GM21717 (cell line): ENCODE data around the gene TAF3.
"Not testable (repeated sequence)": the region's sequence is repeated elsewhere in the genome, so short reads cannot be mapped to it uniquely, and the experiment has no call there.

ENCODE experiments used
- ATAC-seq: cut with Tn5 transposase; IDR thresholded peaks from one replicate; pipeline ENCODE4 v1.9.1; 2021; ENCODE audit warnings: mild to moderate bottlenecking, moderate library complexity; ENCODE audit not compliant: unreplicated experiment

The TAF3 gene

DNA sequence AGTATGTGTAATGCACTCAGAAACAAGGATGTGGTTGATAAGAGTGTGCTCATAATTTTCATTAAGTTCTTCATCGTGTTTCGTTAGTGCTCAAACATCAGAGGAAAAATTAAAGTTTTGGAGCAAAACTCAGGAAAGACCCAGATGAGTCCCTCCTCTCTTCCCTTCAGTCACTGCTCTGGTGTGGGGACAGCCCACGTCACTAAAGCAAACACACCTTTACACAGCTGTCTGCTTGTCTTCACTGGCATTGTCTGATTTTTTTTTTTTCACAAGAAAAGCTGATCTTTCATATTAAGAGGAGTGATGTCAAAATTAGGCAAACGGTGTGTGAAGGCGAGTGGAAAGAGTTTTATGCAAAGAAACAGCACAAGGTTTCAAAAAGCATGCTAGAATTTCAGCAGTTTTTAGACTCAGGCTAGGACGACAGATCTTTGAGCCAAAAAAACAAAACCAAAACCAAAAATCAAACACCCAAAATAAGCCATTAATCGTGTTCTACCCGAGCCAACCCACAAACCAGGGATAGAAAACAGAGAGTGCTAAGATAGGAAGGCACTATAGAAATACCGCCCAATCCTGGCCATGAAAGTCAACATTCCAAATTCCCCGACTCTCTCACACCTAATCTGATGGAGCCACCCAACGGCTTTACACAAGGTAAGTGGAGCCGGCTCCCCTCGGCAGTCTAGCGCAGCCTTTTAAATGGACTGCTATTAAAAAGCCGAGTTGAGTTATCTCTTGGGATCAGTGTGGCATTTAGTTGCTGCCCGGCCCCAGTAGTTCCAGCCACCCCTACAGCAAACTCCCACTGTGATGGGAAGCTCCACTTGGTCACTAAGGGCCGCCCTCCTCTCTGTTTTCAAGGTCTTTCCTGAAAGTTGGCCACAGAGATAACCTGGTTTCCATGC, 208.3 kb downstream of the TAF3 start:
- ATAC-seq, result no peak

DNA sequence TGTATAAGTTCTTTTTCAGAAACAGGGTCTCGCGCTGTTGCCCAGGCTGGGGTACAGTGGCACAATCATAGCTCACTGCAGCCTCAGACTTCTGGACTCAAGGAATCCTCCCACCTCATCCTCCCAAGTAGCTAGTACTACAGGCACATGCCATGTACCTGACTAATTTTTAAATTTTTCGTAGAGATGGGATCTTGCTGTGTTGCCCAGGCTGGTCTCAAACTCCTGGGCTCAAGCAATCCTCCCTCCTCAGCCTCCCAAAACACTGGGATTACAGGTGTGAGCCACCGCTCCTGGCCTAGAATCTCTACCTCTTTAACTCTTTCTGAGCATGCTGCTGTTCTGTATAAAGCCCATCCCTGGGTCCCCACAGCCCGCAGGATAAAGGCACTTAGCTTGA, 212.9 kb downstream of the TAF3 start:
- ATAC-seq, result not testable (repeated sequence)

DNA sequence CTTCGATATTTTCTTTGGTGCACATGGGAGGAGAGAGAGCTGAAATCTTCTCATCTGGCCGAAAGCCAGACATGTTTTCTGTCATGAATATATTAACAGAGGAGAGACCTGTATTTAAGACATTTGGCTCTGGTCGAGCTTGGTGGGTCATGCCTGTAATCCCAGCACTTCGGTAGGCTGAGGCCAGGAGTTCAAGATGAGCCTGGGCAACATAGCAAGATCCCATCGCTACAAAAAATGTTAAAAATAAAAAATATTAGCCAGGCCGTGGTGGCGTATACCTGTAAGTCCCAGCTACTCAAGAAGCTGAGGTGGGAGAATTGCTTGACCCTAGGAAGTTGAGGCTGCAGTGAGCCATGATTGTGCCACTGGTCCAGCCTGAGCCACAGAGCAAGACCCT, 214.3 kb downstream of the TAF3 start:
- ATAC-seq, result no peak

DNA sequence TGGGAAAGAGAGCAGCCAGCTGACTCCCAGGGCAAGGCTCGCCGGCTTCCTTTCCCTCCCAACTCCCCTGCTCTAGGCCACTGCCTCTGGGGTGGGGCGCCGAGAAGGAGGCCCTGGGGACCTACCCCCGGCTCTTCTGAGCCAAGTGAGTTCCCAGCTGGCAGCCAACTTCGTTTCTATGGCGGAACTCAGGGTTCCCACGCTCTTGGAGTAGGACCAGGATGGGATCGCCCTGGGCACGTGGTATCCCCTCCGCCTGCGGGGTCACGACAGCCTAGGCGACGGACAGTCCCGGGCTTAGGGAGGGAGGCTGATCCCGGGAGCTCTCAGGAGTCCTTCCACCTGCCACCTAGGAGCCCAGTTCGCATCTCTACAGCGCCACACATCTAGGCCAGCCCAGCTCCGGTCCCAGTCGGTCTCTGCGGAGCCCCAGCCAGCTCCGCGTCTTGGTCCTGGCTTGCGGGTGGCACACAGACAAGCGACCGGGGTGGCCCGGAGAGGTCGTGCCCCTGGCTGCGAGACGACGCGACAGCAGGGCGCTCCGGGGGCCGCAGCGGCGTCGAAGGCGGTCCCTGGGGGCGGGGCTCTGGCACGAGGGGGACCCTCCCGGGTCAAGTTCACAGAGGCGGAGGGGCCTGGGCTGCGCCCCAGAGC, 215.6 kb downstream of the TAF3 start:
- ATAC-seq, result no peak

DNA sequence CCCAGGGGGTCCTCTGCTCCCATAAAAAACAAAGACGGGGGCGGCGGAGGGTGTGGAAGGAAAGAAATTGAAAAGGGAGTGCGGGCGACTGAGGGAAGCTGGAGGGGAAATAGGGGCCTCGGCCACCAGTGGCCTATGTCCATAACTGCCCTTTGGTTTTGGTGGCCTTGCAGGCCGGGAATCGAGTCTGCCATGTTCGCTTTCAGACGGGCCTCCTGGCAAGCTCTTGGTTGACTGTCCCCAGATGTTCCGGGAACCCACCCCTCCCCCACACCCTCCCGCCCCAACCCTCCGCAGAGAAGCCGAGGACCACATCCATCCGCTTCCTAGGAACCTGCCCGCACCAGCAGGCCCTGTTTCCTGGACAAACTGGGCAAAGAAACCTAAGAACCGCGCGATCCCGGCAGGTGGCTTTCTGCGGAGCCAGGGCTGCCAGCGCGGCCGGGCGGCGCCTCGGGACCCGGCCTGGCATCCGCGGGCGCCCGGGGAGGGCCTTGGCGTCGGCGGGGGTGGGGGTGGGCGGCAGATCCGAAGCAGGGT, 216.2 kb downstream of the TAF3 start:
- no peak for ATAC-seq

DNA sequence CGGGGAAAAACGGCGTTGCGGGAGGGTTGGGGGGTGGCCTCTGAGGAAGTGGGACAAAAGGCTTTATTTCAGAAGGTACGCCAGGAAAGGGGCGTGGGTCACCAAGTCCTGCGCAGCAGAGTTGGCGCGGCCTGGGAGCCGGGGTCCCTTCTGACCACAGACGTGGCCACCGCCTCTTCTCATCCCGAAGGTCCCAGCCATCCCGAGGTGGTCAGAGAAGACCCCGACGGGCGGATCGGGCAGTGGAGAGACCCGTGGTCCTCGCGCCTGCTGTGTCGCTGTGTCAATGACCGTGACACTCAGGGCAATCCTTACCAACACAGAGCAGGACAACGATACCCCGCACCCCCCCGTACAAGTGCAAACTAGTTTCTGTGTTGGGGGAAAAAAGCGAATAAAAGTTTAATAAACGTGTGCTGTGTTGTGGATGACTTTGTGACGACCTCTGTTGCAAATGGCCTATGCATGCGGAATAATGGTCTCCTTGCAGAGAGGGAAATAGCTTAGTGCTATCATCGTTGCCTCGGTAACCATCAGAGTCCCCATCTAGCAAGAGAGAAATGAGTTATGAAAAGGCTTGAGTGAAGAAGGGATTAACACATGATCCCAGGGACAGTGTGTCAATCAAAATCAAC, 216.8 kb downstream of the TAF3 start:
- ATAC-seq, result no peak

DNA sequence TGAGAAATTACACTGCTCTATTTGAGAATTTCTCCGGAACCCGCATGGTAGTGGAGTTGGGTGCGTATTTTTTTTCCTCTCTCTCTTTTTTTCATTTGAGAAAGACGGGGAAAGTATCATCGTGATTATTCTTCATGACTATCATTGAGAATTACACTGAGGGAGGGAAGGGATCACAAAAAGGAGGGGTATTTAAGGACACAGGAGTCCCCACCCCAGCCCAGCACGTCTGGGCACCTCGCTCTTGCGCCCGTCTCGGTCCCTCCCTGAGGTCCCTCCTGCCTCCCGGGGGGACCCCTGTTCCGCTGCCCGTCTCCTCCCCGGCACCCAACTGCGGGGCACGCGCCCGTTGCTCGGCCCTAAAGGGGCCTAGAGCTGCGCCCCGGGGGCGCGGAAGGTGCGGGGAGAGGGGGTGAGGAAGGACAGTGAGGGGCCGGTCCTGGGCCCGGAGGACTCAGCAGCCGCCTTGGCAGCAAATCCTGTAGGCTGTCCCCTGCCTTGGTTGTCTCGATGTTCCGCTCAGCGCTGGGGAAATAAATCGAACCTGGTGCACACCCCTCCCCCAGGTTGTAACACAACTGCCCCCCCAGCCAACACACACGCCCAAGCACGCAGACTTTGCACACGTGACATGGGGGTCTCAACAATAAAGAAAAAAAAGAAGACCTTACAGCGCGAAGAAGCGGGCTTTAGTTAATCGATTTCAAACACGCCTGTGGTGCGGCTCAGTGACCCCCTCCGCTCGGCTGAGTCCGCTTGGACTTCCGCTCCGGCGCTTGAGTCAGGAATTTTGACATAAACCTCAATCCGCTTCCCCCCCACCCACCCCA, 217.6 kb downstream of the TAF3 start:
- ATAC-seq, result no peak

DNA sequence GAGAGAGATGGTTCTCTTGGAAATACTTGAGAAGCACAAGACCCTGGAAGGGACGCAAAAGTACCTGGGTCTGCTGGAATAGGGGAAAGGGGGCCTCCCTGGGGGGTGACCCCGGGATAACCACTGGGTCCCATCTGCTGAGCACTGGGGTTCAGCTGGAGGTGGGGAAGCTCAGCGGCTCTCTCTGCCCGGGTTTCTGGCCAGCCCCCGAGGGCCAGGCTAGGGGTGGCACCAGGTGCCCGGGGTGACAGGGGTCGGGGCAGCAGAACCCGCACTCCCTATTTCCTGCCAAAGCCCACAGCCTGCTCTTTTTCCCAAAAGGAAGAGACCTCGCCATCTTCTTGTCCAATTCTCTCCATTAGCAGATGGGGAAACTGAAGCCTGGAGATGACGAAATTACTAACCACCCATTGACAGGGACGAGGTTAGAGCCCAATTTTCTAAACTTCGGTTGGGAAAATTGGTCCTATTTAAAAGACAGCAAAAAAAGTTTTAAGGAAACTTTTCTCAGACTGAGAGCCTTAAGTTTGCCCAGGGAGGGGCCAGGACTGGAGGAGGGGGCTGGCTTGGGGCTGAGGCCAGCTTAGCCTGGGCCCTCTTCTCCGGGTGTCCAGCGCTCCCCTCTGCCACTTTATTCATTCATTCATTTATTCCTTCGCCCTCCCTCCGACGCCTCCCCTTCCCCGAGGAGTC, 218.3 kb downstream of the TAF3 start:
- no peak for ATAC-seq

DNA sequence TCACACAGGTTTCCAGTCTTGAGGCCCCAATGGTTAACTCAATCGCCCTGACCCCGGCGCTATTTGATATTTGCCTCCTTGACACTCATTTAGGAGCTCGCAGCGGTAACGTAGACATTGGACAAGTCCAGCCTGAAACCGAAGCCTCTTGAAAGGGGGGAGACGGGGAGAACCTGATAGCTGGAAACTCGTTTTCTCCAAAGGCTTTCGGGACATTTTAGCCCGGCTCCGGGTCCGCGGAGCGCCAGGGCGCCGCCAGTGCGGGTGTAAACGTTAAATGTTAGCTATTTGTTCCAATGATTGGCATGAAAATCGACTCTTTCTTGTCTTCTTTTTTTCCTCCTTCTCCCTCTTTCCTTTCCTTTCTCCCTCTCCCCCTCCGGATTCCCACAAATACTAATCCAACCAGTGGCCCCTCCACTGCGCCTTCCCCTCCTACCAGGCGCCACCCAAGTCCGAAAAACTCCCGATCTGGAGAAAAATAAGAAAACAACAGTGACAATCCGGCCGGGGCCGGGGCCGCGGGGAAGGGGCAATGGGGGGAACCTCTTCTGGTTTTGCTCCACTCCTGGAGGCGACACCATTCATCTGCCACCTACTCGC, 219.0 kb downstream of the TAF3 start:
- ATAC-seq, result no peak

DNA sequence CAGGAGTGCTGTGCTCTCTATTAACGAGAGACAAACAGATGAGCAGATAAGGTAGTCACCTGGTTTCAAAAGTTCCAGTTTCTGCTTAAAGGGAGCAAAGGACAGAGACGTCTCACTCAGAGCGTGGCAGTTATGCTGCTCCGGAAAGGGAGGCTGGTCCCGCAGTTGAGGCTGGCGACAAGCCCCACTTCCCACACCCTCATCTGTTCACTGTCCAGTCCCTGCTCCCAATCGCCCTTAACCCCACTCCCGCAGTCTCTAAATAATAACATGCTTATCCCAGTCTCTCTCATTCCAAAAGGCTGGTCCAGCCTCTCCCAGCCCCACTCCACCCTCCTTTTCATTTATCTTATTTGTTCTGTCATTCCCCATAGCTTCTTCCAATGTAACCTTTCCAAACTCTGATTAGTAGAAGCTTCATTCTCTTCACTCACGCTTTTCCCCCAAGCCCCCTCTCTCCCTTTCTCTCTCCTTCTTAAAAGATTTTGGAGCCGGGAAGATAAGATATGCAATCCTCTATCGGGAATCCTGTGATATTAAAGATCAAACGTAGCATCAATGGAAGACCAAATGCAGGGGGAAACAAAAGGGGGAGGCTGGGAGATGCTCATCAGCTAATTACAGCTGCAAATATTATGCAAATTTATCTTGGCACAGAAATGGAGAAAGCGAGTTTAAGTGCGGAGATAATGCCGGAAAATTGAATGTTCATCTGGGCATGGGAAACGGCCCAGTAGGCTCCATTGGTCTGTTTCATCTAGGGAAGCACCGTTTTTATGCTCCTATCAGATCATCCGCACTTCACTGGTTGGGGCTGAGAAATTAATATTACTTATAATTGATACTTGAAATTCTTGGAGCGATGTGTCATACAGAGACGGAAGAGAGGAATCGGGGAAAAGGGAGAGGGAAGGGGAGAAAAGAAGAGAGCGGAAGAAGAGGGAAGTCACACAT, 219.9 kb downstream of the TAF3 start:
- no peak for ATAC-seq

DNA sequence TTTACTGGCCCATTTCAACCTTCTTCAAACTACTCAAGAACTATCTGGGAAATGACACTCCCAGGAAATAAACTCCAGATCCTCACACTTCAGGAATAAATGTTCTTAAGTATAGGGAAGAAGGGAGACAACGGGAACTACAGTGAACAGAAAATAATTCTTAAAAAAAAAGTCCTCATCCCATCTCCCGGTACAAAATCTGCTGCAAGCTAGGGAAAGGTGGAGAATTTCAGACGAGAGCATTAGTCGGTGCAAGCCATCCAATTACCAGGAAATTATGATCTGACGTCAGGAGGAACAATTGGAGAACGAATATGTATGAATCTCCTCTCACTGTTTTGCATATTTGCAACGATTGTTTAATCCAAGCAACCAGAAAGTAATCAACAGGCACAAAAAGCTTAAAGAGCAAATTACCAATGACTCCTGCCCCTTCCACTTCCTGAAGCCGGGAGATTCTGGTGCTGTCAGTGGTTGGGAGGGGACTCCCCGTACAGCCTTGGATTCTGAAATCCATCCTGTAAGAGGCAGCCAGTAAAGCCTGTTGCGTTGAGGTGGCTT, 221.1 kb downstream of the TAF3 start:
- ATAC-seq, result no peak

DNA sequence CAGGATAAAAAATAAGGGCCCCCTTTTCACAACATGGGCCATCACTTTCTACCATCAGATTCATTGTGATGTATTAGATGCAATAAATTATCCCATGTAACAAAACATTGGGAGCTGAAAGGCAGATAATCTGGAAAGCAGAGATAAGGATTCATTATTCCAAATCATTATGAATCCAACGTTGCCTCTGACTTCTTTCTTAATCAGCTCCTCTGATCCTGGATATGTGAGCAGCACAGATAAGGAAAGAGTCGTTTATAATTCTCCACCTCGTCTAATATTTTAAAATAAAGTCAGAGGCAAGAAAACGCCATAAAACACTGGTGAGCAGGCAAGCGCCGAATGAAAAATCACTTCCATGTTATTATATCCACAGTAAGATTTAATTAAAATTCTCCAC, 222.3 kb downstream of the TAF3 start:
- no peak for ATAC-seq

DNA sequence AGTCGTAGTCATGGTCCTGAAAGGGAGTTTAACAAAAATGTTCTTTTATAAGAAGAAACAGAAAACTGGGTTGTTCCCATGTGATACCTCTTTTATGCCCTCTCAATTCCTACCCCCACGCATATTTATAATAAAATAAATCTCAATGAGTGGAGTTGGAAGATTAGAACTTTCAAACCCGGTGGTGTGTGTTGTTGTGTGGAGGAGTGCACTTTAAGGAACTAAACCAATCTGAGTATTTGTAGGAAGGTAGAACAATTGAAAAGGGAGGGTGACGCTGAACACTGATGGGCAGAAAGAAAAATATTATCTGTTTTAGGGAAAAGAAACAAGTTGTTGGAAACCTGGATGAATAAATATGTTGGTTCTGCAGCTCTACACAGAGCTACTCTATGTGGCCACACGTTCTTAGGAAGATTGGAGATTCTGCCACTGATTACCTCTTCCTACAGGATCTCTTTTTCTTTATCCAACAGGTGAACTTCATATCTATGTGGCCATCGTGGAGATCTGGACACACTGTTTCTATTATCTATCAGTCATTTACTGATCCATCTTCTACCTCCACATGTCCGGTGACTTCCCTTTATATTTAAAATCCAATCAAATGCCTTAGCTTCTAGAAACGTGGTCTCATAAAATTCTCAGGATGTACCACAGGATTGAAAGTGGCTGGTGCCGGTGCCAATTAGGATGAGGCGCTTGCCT, 223.1 kb downstream of the TAF3 start:
- ATAC-seq, result no peak

DNA sequence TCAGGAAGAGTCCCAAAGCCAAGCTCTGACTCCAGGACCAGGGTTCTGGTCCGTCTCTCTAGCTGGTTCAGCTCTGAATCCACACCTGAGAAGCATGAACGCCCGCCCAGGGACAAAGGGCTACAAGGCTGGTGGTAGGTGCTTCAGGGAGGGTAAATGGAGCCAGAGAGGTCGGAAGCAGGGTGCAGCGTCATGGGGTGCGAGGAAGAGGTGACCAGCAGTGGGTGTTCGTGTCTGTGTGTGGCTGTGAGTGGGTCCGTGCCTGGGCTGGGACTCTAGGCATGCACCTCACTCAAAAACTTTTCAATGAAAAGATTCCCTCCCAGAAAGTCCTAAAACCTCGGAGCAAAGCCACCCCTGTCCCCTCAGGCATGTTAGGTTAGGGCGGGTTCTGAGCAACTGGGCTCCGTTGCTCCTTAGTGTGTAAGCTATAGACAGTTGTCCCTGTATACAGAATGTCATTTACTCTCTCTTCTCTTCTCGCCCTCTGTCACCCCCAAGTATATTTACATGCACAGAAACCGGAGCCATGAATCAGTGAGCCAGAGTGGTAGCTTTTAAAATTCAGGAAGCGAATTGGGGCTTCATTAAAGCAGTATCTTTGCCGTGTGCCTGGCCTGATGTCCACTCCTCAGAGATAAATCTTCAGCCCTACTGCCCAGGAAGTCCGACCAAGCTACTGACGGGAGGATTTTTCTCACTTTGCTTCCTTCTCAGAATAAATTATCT, 223.9 kb downstream of the TAF3 start:
- ATAC-seq, result no peak

DNA sequence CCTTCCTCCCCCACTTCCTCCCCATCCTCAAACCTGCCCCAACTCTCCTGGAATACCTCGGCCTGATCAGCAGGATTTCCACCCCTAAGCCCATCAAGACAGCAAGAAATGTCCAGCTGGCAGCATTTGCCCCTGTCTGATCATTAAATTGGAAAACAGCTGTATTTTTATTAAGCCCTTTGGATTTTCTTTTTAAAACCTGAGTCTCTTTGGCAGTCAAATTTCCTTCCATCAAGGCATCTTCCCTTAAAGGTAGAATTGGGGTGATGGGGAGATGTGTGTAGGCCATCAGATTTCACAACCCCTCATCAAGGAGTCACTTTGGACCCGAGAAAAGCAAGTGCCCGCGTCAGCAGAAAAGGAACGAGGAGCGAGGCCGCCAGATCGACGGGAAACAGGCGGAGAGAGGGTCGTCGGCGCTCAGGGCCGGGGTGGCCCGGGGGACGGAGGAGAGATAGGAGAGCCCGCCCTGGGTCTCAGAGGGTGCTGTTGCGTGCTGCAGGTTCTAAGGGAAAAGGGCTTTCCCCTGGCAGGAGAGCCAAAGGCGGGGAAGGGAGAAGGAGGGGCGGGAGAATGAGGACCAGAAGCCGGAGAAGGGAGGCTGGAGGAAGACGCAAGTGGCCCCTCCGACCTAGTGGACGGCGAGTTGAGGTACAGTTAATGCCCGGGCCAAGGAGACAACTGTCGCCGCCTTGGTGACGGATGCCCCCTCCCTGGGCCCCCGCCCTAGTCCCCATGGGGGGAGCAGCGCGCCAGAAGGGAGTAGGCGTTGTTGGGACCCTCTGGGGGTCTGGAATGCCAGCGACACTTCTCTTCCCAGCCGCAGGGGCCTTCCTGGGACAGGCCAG, 224.6 kb downstream of the TAF3 start:
- ATAC-seq, result no peak
